ENCODE measurements around the gene C1orf115.
A peak's percentile ranks its signal among the peaks of the same experiment; 100 is the strongest.
"Not testable (repeated sequence)": the region's sequence is repeated elsewhere in the genome, so short reads cannot be mapped to it uniquely, and the experiment has no call there.

C1orf115 gene

DNA sequence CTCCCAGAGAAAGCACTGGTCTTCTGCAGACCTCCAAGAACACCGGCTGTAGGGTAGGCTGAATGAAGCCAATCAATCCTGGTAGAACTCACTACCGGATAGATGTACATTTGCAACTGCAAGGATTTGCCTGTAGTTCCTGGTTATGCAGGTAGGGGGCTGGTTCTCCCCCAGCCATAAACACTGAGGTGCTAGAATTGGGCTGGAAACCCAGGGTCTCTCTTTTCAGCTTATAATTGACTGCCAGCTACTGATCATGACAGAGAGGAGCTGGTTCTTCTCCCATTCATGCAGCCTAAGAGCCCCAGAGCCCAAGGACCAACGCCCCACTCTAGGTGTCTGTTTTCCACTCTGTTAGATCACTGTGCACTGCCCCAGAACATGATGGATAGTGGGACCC, 36.5 kb downstream of the C1orf115 start:
- DNase-seq (ENCODE audit: low spot score) = no peak

DNA sequence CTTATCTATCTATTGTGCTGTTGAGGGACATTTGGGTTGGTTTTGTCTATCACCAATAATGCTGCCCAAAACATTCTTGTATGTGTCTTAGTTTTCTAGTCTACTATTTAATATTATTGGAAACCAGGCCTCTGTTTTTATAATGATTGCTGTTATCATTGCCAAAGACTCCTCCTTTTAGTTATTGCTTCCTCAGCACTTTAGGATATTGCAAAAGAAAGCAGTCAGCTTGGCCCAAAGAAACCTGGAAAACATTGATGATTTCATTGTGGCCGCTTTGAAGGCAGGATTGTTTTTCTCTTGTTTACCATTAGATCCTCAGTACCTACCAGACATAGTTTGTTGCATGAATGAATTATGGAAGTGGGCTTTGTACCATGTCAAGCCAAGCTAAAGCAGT, 37.4 kb downstream of the C1orf115 start:
- DNase-seq (ENCODE audit: low spot score) = no peak

DNA sequence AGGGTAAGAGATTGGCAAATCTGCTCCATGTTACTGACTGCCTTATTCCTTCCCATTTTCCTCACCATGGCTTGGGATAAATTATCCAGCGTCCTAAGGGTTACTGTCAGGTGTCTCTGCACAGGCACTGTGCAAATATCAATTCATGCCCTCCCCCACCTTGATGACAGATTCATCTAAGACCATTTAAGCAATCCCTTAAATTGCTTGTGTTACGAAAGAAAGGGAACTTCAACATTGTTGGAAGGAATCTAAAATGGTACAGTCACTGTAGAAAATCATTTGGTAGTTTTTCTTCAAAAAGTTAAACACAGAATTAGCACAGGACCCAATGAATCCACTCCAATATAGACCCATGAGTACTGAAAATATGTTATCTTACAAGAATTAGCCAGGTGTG, 40.3 kb downstream of the C1orf115 start:
- no peak for DNase-seq (ENCODE audit: low spot score)

DNA sequence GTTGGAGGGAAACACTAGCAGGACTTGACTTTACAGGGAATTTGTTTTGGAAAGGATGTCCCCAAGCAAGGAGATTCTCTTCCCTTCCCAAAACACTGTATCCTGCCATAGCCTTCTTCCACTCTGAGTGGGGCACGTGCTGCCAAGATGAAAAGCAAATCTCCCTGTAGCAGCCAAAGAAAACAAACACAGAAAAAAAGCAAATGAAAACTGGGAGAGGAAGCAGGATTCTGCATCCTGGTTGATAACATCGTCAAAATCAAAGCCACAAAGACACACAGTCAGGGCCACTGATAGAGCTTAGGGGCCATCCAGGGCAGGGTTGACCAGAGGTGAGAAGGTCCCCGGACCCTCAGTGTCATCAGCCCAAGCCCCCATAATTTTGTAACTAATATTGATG, 42.0 kb downstream of the C1orf115 start:
- DNase-seq (ENCODE audit: low spot score) = no peak

DNA sequence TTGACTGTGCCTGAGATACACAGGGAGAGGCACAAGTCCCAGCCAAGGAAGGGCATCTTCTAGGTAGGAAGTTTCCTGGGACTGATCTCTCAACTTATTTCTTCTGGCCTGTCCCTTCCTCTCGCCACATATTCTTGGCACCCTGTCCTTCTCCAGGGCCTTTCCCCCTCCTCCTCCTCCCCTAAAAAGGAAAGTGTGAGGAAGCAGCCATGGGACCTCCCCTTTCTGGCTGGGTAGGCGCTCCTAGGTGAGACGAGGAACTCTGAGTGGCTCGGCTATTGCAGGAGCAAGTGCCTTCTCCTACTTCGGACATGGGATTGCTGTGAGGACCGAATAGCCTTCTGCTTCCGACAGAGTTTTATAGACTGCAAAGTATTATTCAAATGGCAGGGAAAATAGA, 42.5 kb downstream of the C1orf115 start:
- no peak for DNase-seq (ENCODE audit: low spot score)

DNA sequence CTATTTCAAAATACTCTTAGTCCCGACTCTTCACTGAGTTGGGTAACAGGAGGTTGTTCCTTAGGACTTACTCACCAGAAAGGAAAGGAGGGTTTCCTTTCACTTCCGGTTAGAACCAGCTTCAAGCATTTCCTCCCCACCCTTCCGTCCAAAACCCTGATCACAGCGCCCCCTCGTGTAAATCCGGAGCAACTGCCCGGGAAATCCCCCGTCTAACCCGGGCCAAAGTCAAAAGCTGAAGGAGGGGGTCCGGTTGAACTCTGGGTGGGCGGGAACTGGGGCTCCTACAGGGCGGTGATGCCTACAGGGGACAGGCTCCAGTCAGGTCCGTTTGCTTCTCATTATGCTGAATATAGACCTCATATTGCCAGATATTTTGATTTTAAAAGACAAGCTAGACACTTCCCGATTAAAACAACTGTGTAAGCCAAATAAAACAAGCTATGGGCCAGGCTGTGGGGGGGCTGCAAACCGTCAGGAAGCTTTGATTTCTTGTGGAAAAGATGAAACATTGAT, 43.0 kb downstream of the C1orf115 start:
- peak; percentile 92 for DNase-seq (ENCODE audit: low spot score)

DNA sequence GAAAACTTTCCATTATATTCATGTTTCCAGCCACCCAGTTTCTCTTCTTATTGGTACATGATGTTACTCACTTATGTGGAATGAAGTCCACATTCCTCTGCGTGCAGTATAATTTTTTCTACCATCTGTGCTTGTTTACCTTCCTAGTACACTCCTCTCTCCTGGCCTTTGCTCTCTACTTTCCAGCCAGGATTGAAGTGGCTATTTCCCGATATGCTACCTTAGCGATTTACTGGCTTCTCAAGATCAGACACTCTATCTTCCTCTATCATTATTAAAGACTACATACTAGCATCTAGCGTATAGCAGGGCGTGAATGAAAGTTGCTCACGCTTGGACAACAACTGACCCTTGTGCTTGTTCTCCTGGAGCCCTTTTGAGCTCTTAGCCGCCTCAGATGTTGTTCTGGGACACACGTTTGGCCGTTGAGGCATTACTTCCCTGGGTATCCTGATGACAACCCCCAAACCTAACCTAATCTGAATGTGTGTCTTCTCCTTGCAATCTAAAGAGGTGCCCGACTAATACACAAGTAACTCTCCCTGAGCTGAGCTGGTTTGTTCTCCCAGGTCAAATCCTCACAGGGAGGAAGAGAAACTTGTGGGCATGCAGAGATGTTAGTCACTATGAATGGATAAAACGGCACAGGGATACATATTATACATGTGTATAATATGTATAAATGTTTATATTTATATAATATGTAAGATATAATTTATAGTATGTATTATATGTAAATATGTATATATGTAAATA, 44.6 kb downstream of the C1orf115 start:
- DNase-seq (ENCODE audit: low spot score) = no peak

DNA sequence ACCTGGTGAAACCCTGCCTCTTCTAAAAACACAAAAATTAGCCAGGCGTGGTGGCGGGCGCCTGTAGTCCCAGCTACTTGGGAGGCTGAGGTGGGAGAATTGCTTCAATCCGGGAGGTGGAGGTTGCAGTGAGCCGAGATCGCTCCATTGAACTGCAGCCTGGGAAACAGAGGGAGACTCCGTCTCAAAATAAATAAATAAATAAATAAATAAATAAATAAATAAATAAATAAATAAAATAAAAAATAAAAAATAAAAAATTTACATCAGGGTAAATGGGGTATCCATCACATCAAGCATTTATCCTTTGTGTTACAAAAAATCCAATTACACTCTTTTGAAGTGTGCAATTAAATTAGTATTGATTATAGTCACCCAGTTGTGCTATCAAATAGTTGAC, 46.1 kb downstream of the C1orf115 start:
- not testable (repeated sequence) for DNase-seq (ENCODE audit: low spot score)

DNA sequence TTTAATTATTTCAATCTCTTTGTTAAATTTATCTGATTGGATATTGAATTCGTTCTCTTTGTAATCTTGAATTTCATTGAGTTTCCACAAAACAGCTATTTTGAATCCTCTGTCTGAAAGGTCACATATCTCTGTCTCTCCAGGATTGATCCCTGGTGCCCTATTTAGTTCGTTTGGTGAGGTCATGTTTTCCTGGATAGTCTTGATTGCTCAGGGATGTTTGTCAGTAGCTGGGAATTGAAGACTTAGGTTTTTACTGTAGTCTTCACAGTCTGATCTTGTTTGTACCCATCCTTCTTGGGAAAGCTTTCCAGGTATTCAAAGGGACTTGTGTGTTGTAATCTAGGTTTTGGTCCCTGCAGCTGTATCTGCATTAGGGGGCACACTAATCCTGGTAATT, 51.2 kb downstream of the C1orf115 start:
- no peak for DNase-seq (ENCODE audit: low spot score)

DNA sequence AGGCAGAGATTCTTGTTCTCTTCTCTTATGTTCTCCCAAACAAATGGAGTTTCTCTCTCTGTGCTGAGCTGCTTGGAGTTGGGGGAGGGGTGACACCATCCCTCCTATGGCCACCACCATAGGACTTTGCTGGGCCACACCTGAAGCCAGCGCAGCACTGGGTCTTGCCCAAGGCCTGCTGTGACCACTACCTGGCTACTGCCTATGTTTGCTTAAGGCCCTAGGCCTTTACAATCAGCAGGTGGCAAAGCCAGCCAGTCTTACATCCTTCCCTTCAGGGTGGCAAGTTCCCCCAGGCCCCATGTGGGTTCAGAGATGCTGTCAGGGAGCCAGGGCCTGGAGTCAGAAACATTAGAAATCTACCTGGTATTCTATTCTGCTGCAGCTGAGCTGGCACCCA, 51.7 kb downstream of the C1orf115 start:
- no peak for DNase-seq (ENCODE audit: low spot score)

DNA sequence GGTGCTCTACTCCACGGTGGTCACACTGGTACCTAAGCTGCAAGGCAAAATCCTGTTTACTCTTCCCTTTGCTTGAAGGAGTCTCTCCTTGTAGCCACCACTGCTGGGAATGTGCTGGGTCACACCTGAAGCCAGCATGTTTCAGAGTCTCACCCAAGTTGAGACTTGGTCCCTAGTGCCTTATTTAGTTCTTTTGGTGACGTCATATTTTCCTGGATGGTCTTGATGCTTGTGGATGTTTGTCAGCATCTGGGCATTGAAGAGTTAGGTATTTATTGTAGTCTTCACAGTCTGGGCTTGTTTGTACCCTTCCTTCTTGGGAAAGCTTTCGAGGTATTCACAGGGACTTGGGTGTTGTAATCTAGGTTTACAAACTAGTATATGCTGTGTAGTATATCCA, 52.4 kb downstream of the C1orf115 start:
- DNase-seq (ENCODE audit: low spot score) = no peak

DNA sequence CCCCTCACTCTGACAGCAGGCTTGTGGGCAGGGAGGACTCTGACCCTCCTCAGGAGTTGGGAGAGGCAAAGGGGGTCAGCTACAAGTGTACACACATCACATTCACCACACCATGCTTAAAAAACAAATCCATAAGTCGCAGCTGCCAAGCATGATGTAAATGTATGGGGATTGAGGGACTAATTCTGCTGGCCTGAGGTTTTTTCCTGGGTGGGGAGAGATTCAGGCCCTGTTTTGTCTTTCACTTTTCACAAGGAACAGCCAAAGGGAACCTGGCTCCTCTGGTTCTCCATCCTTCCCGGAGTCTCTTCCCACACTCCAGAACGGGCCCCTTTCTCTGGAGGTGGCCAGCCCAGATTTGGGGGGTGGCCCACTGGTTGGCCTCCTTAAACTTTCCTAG, 56.7 kb downstream of the C1orf115 start:
- DNase-seq (ENCODE audit: low spot score) = no peak

DNA sequence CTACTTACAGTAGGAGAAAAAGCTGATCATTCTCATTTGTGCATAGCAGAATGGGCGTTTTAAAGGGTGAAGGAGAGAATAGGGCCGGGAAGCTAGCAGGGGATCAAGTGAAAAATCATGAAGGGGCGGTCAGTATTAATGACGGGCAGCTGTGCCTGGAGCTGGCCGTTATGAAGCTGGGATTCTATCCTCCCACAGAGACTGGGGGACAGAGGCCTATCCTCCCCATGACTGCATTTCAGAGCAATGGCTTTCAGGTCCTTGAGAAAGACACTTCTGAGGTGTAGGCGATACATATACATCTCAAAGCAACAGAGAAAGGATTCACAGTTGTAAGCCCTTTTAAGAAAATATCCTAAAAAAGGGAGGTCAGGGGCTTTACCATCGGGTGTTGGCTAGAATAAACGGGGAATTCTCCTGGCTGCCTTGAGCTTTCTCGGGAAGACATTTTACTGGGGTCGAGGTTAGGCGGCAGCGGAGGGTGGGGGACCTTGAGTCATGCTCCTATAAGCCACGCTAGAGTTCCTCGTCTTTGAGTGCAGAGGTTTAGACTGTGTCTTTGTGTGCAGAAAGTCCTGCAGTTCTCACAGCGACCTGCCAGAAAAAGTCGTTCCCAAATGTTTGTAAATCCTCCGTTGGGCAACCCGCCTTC, 57.4 kb downstream of the C1orf115 start:
- no peak for DNase-seq (ENCODE audit: low spot score)

DNA sequence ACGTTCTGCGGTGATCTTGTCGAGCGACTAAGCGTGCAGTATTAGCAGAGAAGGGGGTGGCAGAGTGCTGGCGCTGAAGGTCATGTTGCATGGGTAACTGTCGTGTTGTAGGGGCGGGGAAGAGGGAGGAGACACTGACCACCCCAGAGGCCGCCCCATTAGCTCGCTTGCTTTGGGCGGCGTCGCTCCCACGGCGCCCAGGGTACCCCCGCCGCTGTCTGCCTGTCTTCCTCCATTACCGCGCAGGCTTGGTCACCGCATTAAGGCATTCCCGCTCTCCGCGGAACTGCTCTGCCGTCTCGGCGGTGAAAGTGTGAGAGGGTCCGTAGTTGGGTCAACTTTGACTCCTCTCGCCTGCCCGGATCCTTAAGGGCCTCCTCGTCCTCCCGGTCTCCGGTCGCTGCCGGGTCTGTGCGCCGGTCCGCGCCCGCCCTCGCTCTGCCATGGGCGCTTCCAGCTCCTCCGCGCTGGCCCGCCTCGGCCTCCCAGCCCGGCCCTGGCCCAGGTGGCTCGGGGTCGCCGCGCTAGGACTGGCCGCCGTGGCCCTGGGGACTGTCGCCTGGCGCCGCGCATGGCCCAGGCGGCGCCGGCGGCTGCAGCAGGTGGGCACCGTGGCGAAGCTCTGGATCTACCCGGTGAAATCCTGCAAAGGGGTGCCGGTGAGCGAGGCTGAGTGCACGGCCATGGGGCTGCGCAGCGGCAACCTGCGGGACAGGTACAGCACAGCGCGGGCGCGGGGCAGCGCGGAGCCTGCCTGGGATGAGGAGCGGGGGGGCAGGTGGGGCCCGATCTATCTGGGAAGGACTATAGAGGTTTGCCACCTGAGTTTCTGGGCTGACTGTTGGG, 58.1 kb downstream of the C1orf115 start, which contains the start of gene MTARC2:
Gene MTARC2 (plus strand): TSS at position 234 of the 846 bp plus-strand sequence. CDS start 210 bp downstream, at position 444.
- DNase-seq (ENCODE audit: low spot score) = no peak

Data from D341Med (cell line).